Measurements from ENCODE around the gene HEXD. TPM values are rescaled to one million over a fixed set of nuclear protein-coding genes. Genes with fewer than 3 reads are reported as not detected.

HEXD gene
- total RNA-seq, 2 donors from 2014 or later, result 31.5 to 37.6 TPM

DNA sequence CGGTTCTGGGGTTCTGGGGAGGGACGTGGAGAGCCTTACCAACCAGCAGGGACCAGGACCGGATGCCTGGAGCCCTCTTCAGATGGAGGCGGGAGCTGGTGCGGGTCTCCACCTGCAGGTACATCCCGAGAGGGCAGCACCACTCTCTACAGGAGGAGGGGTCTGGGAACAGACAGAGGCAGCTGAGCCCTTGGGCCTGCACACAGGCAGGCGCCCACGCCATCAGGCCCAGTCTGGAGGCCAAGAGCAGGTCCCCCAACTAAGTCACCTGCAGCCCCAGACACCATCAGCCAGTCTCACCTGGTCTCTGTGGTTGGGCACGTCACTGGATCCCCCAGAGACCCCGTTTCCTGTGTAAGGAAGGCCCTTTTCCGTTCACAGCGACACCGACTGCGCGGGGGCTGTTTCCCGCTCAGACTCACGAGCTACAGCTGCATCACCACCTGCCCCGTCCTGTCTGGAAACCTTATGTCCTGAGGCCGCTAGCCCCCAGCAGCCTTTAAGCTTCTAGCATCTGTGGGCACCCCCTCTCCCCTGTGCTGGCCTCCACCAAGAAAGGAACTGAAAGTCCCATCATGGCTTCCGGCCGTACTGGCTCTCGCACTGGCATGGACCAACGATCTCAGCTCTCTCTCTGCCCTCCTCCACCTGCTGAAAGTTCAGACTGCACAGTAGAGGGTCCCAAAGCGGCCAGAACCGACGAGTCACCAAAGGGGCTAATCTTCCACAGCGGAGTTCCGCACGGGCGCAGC, 31.2 kb downstream of the HEXD start:
- Mint-ChIP-seq H3K27ac (peak overlapping the region; percentile 26), H3K27me3 (ENCODE audit: insufficient read depth) (peaks cover 4% of the 10 kb centered on the region), H3K4me1 (peaks cover 5% of the 10 kb centered on the region), H3K9me3 (peaks cover 32% of the 10 kb centered on the region), H3K4me3 (peak overlapping the region; percentile 74), H3K36me3 (ENCODE audit: low read depth) (peaks cover 6% of the 10 kb centered on the region)
- H3K4me3 ChIP-seq (ENCODE audit: low read length), result peak overlapping the region; percentile 92
- peaks cover 12% of the 10 kb centered on the region for H3K9me3 ChIP-seq (ENCODE audit: control insufficient read depth, low read length)
- TF ChIP-seq, protein P1, sequence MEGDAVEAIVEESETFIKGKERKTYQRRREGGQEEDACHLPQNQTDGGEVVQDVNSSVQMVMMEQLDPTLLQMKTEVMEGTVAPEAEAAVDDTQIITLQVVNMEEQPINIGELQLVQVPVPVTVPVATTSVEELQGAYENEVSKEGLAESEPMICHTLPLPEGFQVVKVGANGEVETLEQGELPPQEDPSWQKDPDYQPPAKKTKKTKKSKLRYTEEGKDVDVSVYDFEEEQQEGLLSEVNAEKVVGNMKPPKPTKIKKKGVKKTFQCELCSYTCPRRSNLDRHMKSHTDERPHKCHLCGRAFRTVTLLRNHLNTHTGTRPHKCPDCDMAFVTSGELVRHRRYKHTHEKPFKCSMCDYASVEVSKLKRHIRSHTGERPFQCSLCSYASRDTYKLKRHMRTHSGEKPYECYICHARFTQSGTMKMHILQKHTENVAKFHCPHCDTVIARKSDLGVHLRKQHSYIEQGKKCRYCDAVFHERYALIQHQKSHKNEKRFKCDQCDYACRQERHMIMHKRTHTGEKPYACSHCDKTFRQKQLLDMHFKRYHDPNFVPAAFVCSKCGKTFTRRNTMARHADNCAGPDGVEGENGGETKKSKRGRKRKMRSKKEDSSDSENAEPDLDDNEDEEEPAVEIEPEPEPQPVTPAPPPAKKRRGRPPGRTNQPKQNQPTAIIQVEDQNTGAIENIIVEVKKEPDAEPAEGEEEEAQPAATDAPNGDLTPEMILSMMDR (conservative IDR thresholded peaks at IDR 0.05), result peak; percentile 41
- H3K27ac ChIP-seq (ENCODE audit: low read depth, low read length), result no peak overlapping the region
- peaks cover 5% of the 10 kb centered on the region for H3K4me1 ChIP-seq (ENCODE audit: control insufficient read depth, insufficient read depth, low read length)
- H3K36me3 ChIP-seq (ENCODE audit: control insufficient read depth, insufficient read depth, low read length), result peaks cover 7% of the 10 kb centered on the region
- WGBS, 2 experiments (ENCODE audit: insufficient coverage in 1 of 2, insufficient read length in 1 of 2), result 92 to 95% methylated on average over 17 to 30 of the region's 30 CpGs
- DNase-seq, result peak; percentile 82
- no peak overlapping the region for H3K9ac ChIP-seq (ENCODE audit: extremely low read depth, low read length, poor library complexity, severe bottlenecking)
- H3K27me3 ChIP-seq (ENCODE audit: control insufficient read depth, insufficient read depth, low read length, poor library complexity, severe bottlenecking), result no peaks in the 10 kb centered on the region

DNA sequence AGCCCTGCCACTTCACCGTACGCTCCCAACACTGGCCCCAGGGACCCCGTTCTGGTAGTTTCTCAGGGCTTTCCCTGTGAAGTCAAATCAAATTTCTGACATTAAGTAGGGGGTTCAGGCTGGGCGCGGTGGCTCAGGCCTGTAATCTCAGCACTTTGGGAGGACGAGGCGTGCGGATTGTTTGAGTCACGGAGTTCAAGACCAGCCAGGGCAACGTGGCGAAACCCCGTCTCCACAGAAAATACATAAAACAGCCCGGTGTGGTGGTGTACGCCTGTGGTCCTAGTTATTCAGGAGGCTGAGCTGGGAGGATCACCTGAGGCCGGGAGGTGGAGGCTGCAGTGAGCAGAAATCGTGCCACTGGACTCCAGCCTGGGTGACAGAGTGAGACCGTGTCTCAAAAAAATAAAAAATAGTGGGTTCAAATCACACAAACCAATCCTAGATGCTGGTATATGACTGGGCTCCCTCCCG, 31.8 kb downstream of the HEXD start:
- H3K36me3 ChIP-seq (ENCODE audit: control insufficient read depth, insufficient read depth, low read length), result peaks cover 4% of the 10 kb centered on the region
- TF ChIP-seq, protein P1 (conservative IDR thresholded peaks at IDR 0.05), result no peak
- Mint-ChIP-seq H3K9me3 (peaks cover 33% of the 10 kb centered on the region), H3K27ac (peak overlapping the region; percentile 26), H3K4me1 (peaks cover 5% of the 10 kb centered on the region), H3K27me3 (ENCODE audit: insufficient read depth) (peaks cover 4% of the 10 kb centered on the region), H3K4me3 (peak overlapping the region; percentile 74), H3K36me3 (ENCODE audit: low read depth) (peaks cover 6% of the 10 kb centered on the region)
- H3K4me1 ChIP-seq (ENCODE audit: control insufficient read depth, insufficient read depth, low read length), result peaks cover 5% of the 10 kb centered on the region
- no peaks in the 10 kb centered on the region for H3K27me3 ChIP-seq (ENCODE audit: control insufficient read depth, insufficient read depth, low read length, poor library complexity, severe bottlenecking)
- peaks cover 12% of the 10 kb centered on the region for H3K9me3 ChIP-seq (ENCODE audit: control insufficient read depth, low read length)
- H3K27ac ChIP-seq (ENCODE audit: low read depth, low read length), result peak overlapping the region; percentile 72
- WGBS, 2 experiments (ENCODE audit: insufficient coverage in 1 of 2, insufficient read length in 1 of 2), result 80 to 85% methylated on average over 17 to 18 of the region's 18 CpGs
- peak overlapping the region; percentile 92 for H3K4me3 ChIP-seq (ENCODE audit: low read length)
- no peak for DNase-seq
- H3K9ac ChIP-seq (ENCODE audit: extremely low read depth, low read length, poor library complexity, severe bottlenecking), result peak overlapping the region; percentile 86

DNA sequence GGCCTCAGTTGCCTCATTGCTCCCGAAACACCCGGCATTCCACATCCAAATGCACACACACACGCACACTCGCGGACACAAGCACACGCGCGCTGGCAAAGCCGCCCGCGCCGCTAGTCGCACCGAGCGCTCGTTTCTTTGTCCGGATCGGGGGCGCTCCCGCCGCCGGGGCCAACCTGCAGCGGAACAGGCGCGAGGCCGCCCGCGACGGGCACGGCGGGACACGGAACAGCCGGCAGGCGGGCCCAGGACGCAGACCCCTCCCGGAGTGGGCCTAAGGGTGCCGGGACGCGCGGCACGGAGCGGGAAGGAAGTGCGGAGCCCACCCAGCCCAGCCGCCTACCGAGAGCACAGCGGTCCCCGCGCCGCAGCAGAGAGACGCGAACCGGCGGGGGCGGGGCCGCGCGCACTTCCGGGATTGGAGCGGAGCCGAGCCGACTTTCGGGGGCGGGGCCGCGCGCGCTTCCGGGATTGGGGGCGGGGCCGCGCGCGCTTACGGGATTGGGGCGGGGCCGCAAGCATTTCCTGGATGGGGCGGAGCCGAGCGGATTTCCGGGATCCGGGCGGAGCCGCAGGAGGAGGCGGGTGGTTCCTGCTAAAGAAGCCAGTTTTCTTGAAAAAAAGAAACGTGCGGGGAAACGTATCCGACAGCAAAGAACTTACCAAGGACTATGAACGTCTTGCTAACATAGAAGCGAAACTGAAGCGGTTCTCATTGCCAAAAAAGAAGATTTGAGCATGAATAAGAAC, 32.4 kb downstream of the HEXD start, which contains the start of gene CYBC1:
Gene CYBC1 (minus strand): TSS at position 396 of the 750 bp plus-strand sequence. CDS start 1,498 bp downstream, outside the sequence.
- Mint-ChIP-seq H3K4me1 (peaks cover 5% of the 10 kb centered on the region), H3K9me3 (peaks cover 34% of the 10 kb centered on the region), H3K36me3 (ENCODE audit: low read depth) (peaks cover 8% of the 10 kb centered on the region), H3K27me3 (ENCODE audit: insufficient read depth) (peaks cover 4% of the 10 kb centered on the region), H3K27ac (peak within 1 kb of the TSS; percentile 64), H3K4me3 (peak within 1 kb of the TSS; percentile 74)
- peak; percentile 98 for DNase-seq
- peaks cover 5% of the 10 kb centered on the region for H3K4me1 ChIP-seq (ENCODE audit: control insufficient read depth, insufficient read depth, low read length)
- H3K9me3 ChIP-seq (ENCODE audit: control insufficient read depth, low read length), result peaks cover 12% of the 10 kb centered on the region
- peak within 1 kb of the TSS; percentile 92 for H3K4me3 ChIP-seq (ENCODE audit: low read length)
- TF ChIP-seq, protein P1 (conservative IDR thresholded peaks at IDR 0.05), result no peak
- H3K36me3 ChIP-seq (ENCODE audit: control insufficient read depth, insufficient read depth, low read length), result peaks cover 4% of the 10 kb centered on the region
- 1 to 2% methylated on average over 23 to 91 of the region's 91 CpGs for WGBS, 2 experiments (ENCODE audit: insufficient coverage in 1 of 2, insufficient read length in 1 of 2)
- peak within 1 kb of the TSS; percentile 72 for H3K27ac ChIP-seq (ENCODE audit: low read depth, low read length)
- no peaks in the 10 kb centered on the region for H3K27me3 ChIP-seq (ENCODE audit: control insufficient read depth, insufficient read depth, low read length, poor library complexity, severe bottlenecking)
- peak within 1 kb of the TSS; percentile 86 for H3K9ac ChIP-seq (ENCODE audit: extremely low read depth, low read length, poor library complexity, severe bottlenecking)
